A549 treated with DMSO at 1 μM for 4 hours (cell line): Measurements from ENCODE around the gene NRN1. TPM values are rescaled to one million over a fixed set of nuclear protein-coding genes. Genes with fewer than 3 reads are reported as not detected.

ENCODE experiments used
- total RNA-seq: library from RNA; stranded (reverse); fragments of 200-300 nt; extraction: Qiagen RNA extraction; gene quantifications from 5 replicates; pipeline ENCODE4 v1.2.3, GENCODE V29; 2022; ENCODE audit warnings: low read depth

Gene NRN1
- total RNA-seq: 0.76 to 1.3 TPM (median 1.1 TPM) in 5 replicates

DNA sequence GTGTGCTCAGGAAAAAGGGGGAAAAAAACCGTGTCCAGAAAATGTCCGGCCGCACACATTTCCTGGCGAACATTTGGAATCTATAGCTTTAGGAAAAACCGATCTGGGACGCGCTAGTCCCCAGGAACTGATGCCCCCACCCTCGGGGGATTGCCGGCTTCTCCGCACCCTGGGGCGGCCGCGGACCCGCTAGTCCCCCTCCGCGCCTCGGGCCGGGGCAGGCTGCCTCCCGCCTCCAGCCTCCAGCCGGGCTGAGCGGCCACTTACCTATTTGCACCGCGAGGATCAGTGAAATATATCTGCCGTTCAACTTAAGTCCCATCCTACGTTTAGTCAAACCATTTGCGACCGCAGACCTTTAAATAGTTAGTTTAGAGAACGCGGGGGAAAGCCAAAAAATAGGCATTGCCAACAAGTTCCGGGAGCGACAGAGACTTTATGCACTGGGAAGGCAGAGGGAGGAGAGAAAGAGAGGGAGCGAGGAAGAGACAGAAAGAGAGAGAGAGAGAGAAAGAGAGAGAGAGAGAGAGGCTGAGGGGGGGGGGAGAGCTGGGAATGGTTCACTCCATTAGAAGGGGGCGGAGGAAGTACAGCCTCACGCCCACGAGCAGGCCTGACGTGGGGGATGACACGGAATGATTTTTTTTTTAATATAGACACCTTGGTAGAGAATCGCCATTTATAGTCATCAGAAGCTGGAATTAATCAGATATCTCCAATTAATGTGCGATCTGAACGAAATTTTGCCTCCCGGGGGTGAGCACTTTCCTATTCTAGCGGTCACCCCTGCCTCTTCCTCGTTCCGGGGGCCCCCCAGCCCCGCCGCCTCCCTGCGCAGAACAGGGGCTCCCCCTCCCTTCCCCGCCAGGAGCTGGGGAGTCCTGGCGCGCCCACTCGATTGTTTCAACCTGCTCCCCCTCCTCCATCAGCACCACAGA is at the start of gene NRN1:
Gene NRN1 (minus strand): TSS at position 498 of the 938 bp plus-strand sequence. CDS start 176 bp downstream, at position 322.

